ENCODE results near the gene MED29.
A peak's percentile ranks its signal among the peaks of the same experiment; 100 is the strongest.

DNA sequence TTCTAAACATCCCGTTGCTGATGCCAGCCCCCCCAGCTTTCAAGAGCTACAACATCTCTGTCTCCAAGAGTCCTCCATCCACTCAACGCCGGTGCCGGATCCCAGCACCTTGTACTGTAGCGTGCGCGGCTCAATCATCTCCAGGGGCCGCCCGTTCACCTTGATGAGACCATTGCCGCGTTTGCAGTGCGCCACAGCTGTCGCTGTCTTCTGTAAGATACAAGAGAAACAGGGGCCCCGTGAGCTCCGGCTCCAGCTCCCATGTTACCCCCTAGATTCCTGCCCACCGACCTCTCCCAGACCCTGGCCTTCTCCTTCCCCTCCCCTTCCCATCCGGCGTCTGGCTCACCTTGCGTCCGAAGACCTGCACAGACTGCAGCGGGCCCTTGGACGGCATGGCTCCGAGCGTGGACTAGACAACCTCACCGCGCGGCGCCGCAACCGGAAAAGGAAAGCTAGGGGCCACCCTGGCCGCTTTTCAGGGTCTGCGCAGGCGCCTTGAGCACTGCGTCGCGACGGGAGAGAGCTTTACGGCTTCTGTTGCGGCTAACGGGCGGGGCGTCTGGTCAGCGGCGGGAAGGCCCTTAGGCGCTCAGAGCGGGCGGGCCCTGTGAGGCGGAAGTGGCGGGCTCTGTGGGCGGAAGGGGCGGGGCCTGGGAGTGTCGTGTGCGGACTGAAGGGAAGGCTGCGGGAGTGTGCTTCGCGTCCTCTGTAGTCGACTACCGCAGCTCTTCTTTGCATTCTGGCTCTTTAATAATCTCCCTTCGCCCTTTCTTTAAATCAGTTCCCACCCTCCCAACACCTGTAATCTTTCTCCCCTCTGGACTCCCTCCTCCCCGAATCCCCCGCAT lies 44.5 kb downstream of the MED29 start, which contains the start of gene RPS16:
- TF ChIP-seq ZBTB7A (IDR thresholded peaks at IDR 0.05; ENCODE audit: low read depth) (no peak), CEBPB (IDR thresholded peaks at IDR 0.05) (no peak), TCF12 (IDR thresholded peaks at IDR 0.05; ENCODE audit: low read depth) (peak; percentile 79; the same call in 1 of the 2 replicates), YY1 (IDR thresholded peaks at IDR 0.05; ENCODE audit: low read depth) (peak; percentile 71), RAD21 (IDR thresholded peaks at IDR 0.05; ENCODE audit: low read depth) (no peak), TAF1 (IDR thresholded peaks at IDR 0.05; ENCODE audit: low read depth) (peak; percentile 98), EP300 (IDR thresholded peaks at IDR 0.05; ENCODE audit: borderline replicate concordance) (peak; percentile 61; the same call in 1 of the 2 replicates), FOXM1 (IDR thresholded peaks at IDR 0.05; ENCODE audit: borderline replicate concordance, low read depth) (no peak), TEAD4 (IDR thresholded peaks at IDR 0.05) (peak; percentile 28), CREB1 (IDR thresholded peaks at IDR 0.05; ENCODE audit: low read depth) (peak; percentile 62)
- TF ChIP-seq, protein P1, sequence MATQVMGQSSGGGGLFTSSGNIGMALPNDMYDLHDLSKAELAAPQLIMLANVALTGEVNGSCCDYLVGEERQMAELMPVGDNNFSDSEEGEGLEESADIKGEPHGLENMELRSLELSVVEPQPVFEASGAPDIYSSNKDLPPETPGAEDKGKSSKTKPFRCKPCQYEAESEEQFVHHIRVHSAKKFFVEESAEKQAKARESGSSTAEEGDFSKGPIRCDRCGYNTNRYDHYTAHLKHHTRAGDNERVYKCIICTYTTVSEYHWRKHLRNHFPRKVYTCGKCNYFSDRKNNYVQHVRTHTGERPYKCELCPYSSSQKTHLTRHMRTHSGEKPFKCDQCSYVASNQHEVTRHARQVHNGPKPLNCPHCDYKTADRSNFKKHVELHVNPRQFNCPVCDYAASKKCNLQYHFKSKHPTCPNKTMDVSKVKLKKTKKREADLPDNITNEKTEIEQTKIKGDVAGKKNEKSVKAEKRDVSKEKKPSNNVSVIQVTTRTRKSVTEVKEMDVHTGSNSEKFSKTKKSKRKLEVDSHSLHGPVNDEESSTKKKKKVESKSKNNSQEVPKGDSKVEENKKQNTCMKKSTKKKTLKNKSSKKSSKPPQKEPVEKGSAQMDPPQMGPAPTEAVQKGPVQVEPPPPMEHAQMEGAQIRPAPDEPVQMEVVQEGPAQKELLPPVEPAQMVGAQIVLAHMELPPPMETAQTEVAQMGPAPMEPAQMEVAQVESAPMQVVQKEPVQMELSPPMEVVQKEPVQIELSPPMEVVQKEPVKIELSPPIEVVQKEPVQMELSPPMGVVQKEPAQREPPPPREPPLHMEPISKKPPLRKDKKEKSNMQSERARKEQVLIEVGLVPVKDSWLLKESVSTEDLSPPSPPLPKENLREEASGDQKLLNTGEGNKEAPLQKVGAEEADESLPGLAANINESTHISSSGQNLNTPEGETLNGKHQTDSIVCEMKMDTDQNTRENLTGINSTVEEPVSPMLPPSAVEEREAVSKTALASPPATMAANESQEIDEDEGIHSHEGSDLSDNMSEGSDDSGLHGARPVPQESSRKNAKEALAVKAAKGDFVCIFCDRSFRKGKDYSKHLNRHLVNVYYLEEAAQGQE (IDR thresholded peaks at IDR 0.05; ENCODE audit: low read depth) = peak; percentile 27; the same call in 1 of the 2 replicates
- TF ChIP-seq, protein P2, sequence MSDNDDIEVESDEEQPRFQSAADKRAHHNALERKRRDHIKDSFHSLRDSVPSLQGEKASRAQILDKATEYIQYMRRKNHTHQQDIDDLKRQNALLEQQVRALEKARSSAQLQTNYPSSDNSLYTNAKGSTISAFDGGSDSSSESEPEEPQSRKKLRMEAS (IDR thresholded peaks at IDR 0.05) = peak; percentile 96

Measured in Ishikawa (cell line).